AG08396 (cell line): ENCODE measurements around the gene ARHGAP8.
"Not testable (repeated sequence)": the region's sequence is repeated elsewhere in the genome, so short reads cannot be mapped to it uniquely, and the experiment has no call there.

Experiments
- DNase-seq: peaks from one replicate; pipeline ENCODE4 v3.0.0; 2012; ENCODE audit warnings: low spot score, mixed read lengths

Gene ARHGAP8

GRCh38 chr22:44739666-44740065, 12.7 kb upstream of the ARHGAP8 start:
- DNase-seq = not testable (repeated sequence)

GRCh38 chr22:44740307-44740706, 12.1 kb upstream of the ARHGAP8 start:
- no peak for DNase-seq

DNA sequence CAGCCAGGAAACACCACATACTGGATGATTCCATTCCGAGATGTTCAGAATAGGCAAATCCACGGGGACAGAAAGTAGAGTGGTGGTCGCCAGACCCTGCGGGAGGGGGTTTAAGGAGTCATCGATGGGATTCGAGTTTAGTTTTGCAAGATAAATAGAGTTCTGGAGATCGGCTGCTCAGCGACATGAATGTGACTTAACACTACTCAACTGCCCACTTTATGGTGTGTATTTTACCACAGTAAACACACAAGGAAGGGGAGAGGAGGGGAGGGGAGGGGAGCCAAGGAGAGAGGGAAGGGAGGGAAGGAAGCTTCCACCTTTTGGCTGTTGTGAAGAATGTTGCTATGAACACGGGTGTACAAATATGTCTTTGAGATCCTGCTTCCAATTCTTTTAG, 10.4 kb upstream of the ARHGAP8 start:
- no peak for DNase-seq

GRCh38 chr22:44743247-44743646, 9.1 kb upstream of the ARHGAP8 start:
- DNase-seq = no peak

GRCh38 chr22:44743804-44744211, 8.6 kb upstream of the ARHGAP8 start:
- no peak for DNase-seq

GRCh38 chr22:44745853-44746789, 6.3 kb upstream of the ARHGAP8 start:
- no peak for DNase-seq

- not testable (repeated sequence) for DNase-seq
These were observed 4.6 kb upstream of the ARHGAP8 start for GRCh38 chr22:44747784-44748127.

- DNase-seq = no peak
These were observed 3.9 kb upstream of the ARHGAP8 start for GRCh38 chr22:44748524-44748923.

GRCh38 chr22:44750481-44750880, 1.9 kb upstream of the ARHGAP8 start:
- DNase-seq = no peak

DNA sequence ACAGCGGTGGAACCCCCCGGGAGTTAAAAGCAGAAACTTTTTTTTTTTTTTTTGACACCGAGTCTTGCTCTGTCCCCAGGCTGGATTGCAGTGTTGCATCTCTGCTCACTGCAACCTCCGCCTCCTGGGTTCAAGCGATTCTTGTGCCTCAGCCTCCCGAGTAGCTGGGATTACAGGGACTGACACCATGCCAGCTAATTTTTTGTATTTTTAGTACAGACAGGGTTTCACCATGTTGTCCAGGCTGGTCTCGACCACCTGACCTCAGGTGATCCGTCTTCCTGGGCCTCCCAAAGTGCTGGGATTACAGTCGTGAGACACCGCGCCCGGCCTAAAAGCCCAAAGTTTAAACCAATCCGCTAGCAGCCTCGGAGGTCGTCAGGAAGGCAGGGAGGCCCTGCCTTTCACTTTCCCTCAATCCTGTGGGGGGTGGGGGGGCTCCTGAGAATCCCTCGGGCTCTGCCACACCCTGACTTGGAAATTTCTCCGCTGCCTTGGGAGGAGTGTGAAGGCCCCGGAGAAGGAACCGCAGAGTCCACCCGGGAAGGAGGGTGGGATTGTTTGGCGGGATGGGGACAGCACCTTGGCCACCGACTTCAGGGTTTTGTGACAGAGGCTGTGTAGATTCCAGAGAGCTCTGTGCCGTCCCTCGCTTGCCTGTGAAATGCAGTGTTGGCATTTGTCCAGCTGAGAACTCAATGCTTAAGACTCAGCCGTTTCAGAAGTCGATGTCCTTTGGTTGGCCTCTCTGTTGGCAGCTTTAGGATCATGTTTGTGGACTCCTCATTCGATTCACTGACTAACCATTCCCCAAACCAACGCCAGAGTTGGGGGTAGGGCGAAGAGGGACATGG, 1.0 kb downstream of the ARHGAP8 start:
- peak; percentile 67 for DNase-seq

GRCh38 chr22:44754998-44755397, 2.6 kb downstream of the ARHGAP8 start:
- DNase-seq = no peak

- DNase-seq = no peak
These were observed 3.0 kb downstream of the ARHGAP8 start for GRCh38 chr22:44755417-44755816.

- no peak for DNase-seq
These were observed 3.6 kb downstream of the ARHGAP8 start for GRCh38 chr22:44755956-44756361.

DNA sequence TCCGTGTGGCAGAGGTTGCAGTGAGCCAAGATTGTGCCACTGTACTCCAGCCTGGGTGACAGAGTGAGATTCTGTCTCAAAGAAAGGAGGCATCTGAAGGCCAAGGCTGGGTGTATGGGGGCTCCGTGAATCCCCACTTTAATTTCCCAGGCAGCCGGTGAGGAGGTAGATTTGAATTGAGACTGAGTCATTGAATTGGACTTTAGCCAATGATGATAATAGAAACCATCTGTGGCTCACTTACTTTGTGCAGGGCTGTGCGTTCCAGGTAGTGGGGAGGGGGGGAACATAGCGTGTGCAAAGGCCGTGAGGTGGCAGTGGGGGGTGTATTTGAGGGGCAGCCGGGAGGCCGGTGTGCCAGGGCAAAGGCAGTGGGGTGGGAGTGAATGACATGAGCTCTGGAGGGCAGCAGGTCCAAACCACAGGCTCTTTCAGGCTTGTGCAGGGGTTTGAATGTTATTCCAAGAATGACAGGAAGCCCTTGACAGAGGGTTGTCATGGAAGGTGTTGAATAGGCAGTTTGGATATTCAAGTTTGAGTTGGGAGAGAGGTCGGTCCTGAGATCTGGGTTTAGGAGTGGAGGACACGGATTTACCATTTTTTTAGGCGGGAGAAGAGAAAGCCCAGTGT, 6.1 kb downstream of the ARHGAP8 start:
- DNase-seq = no peak

- no peak for DNase-seq
These were observed 6.6 kb downstream of the ARHGAP8 start for GRCh38 chr22:44759001-44759400.

DNA sequence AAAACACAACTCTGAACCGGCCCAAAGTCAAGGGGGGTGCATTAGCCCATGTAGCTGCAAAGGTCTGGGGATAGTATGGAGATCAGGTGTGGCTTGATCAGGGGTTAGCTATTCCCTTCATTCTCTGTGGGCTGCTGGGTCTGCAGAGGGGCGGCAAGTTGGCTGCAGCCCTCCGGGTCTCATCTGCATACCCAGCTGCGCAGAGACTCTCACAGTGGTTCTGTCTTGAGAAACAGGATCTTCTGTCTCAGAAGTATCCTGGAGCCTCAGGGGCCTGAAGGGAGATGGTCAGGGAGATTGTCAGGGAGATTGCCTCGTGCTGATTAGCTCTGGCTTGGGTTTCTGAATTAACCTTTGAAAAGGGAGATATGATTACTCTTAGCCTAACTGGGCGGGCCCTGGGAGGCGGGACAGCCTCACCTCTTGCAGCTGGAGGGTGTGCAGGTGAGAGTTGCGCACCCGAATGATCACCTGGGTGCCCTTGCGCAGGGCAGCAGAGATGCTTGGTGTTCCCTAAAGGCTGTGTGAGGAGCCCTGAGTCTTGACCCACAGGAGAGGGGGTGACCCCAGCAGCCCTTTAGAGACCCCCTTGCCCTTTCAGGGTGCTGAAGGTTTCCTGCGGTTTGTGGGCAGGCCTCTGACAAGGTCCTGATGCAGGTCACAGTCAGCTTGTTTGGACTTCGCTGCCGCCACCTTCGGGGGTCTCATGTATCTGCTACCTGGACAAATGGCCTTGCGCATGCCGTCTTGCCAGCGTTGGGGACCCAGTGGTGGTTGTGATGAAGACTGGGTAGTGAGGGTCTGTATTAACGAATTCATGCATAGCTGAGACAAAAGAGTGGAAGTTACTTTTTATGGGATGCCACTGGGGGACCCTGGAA, 7.3 kb downstream of the ARHGAP8 start:
- no peak for DNase-seq

DNA sequence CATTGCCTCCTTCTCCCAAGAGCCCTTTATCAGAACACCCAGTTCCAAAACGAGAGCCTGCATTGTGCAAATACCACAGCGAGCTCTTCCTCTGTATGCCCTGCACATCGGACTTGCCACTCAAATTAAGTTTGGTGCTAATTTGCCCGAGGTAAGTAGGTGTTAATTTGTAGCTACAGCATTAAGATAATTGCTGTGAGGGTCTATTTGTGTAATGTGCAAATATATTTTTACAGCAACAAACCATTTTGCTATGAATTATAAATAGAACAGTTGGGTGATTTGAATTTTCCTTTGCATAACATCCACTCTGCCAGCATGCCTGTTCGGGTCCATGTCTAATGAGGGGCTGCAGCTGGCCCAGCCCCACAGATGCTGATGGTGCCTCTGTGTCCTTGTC, 8.1 kb downstream of the ARHGAP8 start:
- DNase-seq = no peak

- DNase-seq = no peak
These were observed 8.7 kb downstream of the ARHGAP8 start for GRCh38 chr22:44761025-44761424.

GRCh38 chr22:44764373-44764772, 12.0 kb downstream of the ARHGAP8 start:
- DNase-seq = no peak

DNA sequence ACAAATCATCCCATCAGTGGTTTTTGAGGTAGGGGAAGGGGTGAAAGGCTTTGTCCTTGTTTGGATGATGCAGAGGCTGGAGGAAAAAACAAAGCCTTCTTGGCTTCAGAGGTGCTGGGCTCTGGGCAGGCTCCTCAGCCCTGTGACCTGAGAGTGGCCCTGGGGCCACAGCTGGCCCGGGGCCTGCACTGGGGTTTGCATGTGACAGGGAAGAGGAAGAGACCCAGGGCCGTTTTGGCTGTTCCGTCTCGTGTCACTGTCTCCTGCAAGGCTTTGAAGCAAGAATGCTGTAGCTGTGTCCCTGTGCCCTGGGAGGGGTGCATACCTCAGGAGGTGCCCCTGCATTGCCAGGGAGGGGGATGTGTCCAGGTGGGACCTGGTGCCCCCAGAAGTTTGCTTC, 12.6 kb downstream of the ARHGAP8 start:
- no peak for DNase-seq

- no peak for DNase-seq
These were observed 13.4 kb downstream of the ARHGAP8 start for GRCh38 chr22:44765571-44766285.
